ENCODE results near the gene RCBTB1. TPM values are rescaled to one million over a fixed set of nuclear protein-coding genes. Genes with fewer than 3 reads are reported as not detected.
"Not testable (repeated sequence)": the region's sequence is repeated elsewhere in the genome, so short reads cannot be mapped to it uniquely, and the experiment has no call there.

The RCBTB1 gene
- total RNA-seq, 2 experiments from 2014 or later, result 18.6 to 19.3 TPM

GRCh38 chr13:49569993-49570689 is 15.2 kb downstream of the RCBTB1 start:
- peaks cover 23% of the 10 kb centered on the region for H3K4me1 Mint-ChIP-seq (ENCODE audit: low read depth)
- DNase-seq, result no peak
- ATAC-seq, result peak; percentile 53
- ChIA-PET CTCF (interaction anchor here (1.0 to 1.1 kb wide), 2 partner anchors 9 to 16 kb away, joined by 4 read pairs; no protein-coding TSS in a partner anchor), POLR2A (interaction anchor here (0.9 to 1.8 kb wide), 2 partner anchors 15 to 74 kb away, joined by 3 to 5 read pairs; partner anchors contain the start of genes PHF11 and RCBTB1)
- no peak overlapping the region for H3K4me3 Mint-ChIP-seq
- H3K9me3 Mint-ChIP-seq (ENCODE audit: insufficient read depth), result no peaks in the 10 kb centered on the region
- H3K27me3 Mint-ChIP-seq (ENCODE audit: low read depth), result no peaks in the 10 kb centered on the region
- peaks cover 21% of the 10 kb centered on the region for H3K36me3 Mint-ChIP-seq (ENCODE audit: low read depth)
- peak overlapping the region; percentile 71 for H3K27ac Mint-ChIP-seq

GRCh38 chr13:49567491-49567890 is 17.9 kb downstream of the RCBTB1 start:
- H3K36me3 Mint-ChIP-seq (ENCODE audit: low read depth), result peaks cover 20% of the 10 kb centered on the region
- ATAC-seq (no peak), DNase-seq (no peak)
- no peaks in the 10 kb centered on the region for H3K27me3 Mint-ChIP-seq (ENCODE audit: low read depth)
- H3K9me3 Mint-ChIP-seq (ENCODE audit: insufficient read depth), result no peaks in the 10 kb centered on the region
- ChIA-PET CTCF (no interaction called here), POLR2A (no interaction called here)
- no peak overlapping the region for H3K4me3 Mint-ChIP-seq
- no peak overlapping the region for H3K27ac Mint-ChIP-seq
- peaks cover 23% of the 10 kb centered on the region for H3K4me1 Mint-ChIP-seq (ENCODE audit: low read depth)

DNA sequence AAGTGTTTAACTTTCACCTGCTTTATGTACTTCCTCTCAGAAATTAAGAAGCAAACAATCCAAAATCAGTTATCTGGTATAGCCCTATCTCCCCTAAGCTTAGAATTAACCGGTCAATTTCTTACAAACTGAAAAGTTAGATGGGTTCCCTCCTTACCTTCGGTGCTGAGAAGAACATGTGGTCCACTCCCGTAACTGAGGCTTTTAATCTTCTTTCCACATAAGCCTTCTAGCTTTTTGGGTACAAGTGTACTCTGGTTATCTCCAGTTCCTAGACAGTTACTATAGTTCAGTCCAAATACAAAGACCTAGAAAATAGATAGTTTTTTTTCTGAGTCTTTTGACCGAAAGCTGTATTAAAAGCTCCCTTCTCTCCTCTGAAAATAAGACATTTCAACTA is 18.9 kb downstream of the RCBTB1 start:
- peaks cover 21% of the 10 kb centered on the region for H3K36me3 Mint-ChIP-seq (ENCODE audit: low read depth)
- ChIA-PET CTCF (no interaction called here), POLR2A (no interaction called here)
- peaks cover 22% of the 10 kb centered on the region for H3K4me1 Mint-ChIP-seq (ENCODE audit: low read depth)
- H3K27ac Mint-ChIP-seq, result no peak overlapping the region
- no peaks in the 10 kb centered on the region for H3K9me3 Mint-ChIP-seq (ENCODE audit: insufficient read depth)
- no peaks in the 10 kb centered on the region for H3K27me3 Mint-ChIP-seq (ENCODE audit: low read depth)
- no peak for DNase-seq
- H3K4me3 Mint-ChIP-seq, result no peak overlapping the region
- no peak for ATAC-seq

GRCh38 chr13:49565461-49565860 is 19.9 kb downstream of the RCBTB1 start:
- CTCF ChIA-PET; DNase-seq; H3K27me3 Mint-ChIP-seq (ENCODE audit: low read depth); ATAC-seq; H3K27ac Mint-ChIP-seq; H3K9me3 Mint-ChIP-seq (ENCODE audit: insufficient read depth); H3K4me3 Mint-ChIP-seq: not testable (repeated sequence)
- H3K4me1 Mint-ChIP-seq (ENCODE audit: low read depth), result peaks cover 20% of the 10 kb centered on the region
- POLR2A ChIA-PET, result interaction anchor here (0.7 kb wide), 1 partner anchor 285 kb away, joined by 3 read pairs; no protein-coding TSS in a partner anchor
- peaks cover 31% of the 10 kb centered on the region for H3K36me3 Mint-ChIP-seq (ENCODE audit: low read depth)

DNA sequence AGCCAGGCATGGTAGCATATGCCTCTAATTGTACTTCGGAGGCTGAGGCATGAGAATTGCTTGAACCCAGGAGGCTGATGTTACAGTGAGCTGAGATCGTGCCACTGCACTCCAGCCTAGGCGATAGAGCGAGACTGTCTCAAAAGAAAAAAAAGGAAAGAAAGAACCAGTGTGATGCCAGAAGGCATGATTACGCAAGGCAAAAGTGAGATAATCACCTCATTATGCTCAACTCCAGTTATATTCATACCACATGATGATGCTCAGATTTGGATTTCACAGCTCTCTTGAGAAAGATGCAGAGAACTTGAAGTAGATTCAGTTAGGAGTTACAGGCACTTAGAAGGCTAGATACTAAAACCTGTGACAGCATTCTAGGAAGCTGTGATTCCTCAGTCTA is 21.8 kb downstream of the RCBTB1 start:
- DNase-seq (no peak), ATAC-seq (no peak)
- no peaks in the 10 kb centered on the region for H3K27me3 Mint-ChIP-seq (ENCODE audit: low read depth)
- CTCF ChIA-PET, result no interaction called here
- no peaks in the 10 kb centered on the region for H3K9me3 Mint-ChIP-seq (ENCODE audit: insufficient read depth)
- H3K4me3 Mint-ChIP-seq, result no peak overlapping the region
- H3K27ac Mint-ChIP-seq, result no peak overlapping the region
- POLR2A ChIA-PET, result no interaction called here
- peaks cover 11% of the 10 kb centered on the region for H3K4me1 Mint-ChIP-seq (ENCODE audit: low read depth)
- peaks cover 45% of the 10 kb centered on the region for H3K36me3 Mint-ChIP-seq (ENCODE audit: low read depth)

- CTCF ChIA-PET, result interaction anchor here (0.7 to 1.5 kb wide), 5 partner anchors 9 to 62 kb away, joined by 3 to 5 read pairs (median 4); no protein-coding TSS in a partner anchor
- no peak overlapping the region for H3K27ac Mint-ChIP-seq
These were observed 24.3 kb downstream of the RCBTB1 start for GRCh38 chr13:49561062-49561410.

GRCh38 chr13:49560270-49561061 is 24.9 kb downstream of the RCBTB1 start:
- Mint-ChIP-seq H3K9me3 (ENCODE audit: insufficient read depth) (no peaks in the 10 kb centered on the region), H3K36me3 (ENCODE audit: low read depth) (peaks cover 41% of the 10 kb centered on the region), H3K4me1 (ENCODE audit: low read depth) (peaks cover 11% of the 10 kb centered on the region), H3K27ac (no peak overlapping the region), H3K27me3 (ENCODE audit: low read depth) (no peaks in the 10 kb centered on the region), H3K4me3 (no peak overlapping the region)
- ChIA-PET CTCF (interaction anchor here (0.6 to 1.5 kb wide), 7 partner anchors 10 to 260 kb away, joined by 3 to 4 read pairs (median 4); no protein-coding TSS in a partner anchor), POLR2A (no interaction called here)
- peak; percentile 55 for ATAC-seq
- DNase-seq, result no peak

More at GRCh38 chr13:49561062-49561410, 24.3 kb downstream of the RCBTB1 start:
- DNase-seq (no peak), ATAC-seq (no peak)
- Mint-ChIP-seq H3K27me3 (ENCODE audit: low read depth) (no peaks in the 10 kb centered on the region), H3K4me3 (no peak overlapping the region), H3K9me3 (ENCODE audit: insufficient read depth) (no peaks in the 10 kb centered on the region), H3K36me3 (ENCODE audit: low read depth) (peaks cover 44% of the 10 kb centered on the region), H3K4me1 (ENCODE audit: low read depth) (peaks cover 11% of the 10 kb centered on the region)
- POLR2A ChIA-PET, result no interaction called here

GRCh38 chr13:49559006-49559405 is 26.4 kb downstream of the RCBTB1 start:
- H3K4me3 Mint-ChIP-seq, result no peak overlapping the region
- peaks cover 48% of the 10 kb centered on the region for H3K36me3 Mint-ChIP-seq (ENCODE audit: low read depth)
- POLR2A ChIA-PET, result no interaction called here
- H3K9me3 Mint-ChIP-seq (ENCODE audit: insufficient read depth), result no peaks in the 10 kb centered on the region
- peaks cover 11% of the 10 kb centered on the region for H3K4me1 Mint-ChIP-seq (ENCODE audit: low read depth)
- ATAC-seq (no peak), DNase-seq (no peak)
- H3K27ac Mint-ChIP-seq, result no peak overlapping the region
- no peaks in the 10 kb centered on the region for H3K27me3 Mint-ChIP-seq (ENCODE audit: low read depth)
- CTCF ChIA-PET, result no interaction called here

- no peak for DNase-seq
- no peaks in the 10 kb centered on the region for H3K9me3 Mint-ChIP-seq (ENCODE audit: insufficient read depth)
- CTCF ChIA-PET, result interaction anchor here (1.4 kb wide), 1 partner anchor 14 kb away, joined by 3 read pairs; no protein-coding TSS in a partner anchor
- H3K27ac Mint-ChIP-seq, result no peak overlapping the region
- no peak overlapping the region for H3K4me3 Mint-ChIP-seq
- POLR2A ChIA-PET, result no interaction called here
- H3K27me3 Mint-ChIP-seq (ENCODE audit: low read depth), result no peaks in the 10 kb centered on the region
- H3K36me3 Mint-ChIP-seq (ENCODE audit: low read depth), result peaks cover 31% of the 10 kb centered on the region
- no peak for ATAC-seq
- peaks cover 3% of the 10 kb centered on the region for H3K4me1 Mint-ChIP-seq (ENCODE audit: low read depth)
These were observed 31.0 kb downstream of the RCBTB1 start for GRCh38 chr13:49554387-49554786.

- Mint-ChIP-seq H3K27ac (no peak overlapping the region), H3K4me1 (ENCODE audit: low read depth) (peaks cover 3% of the 10 kb centered on the region), H3K27me3 (ENCODE audit: low read depth) (no peaks in the 10 kb centered on the region), H3K36me3 (ENCODE audit: low read depth) (peaks cover 26% of the 10 kb centered on the region), H3K9me3 (ENCODE audit: insufficient read depth) (no peaks in the 10 kb centered on the region), H3K4me3 (no peak overlapping the region)
- no peak for DNase-seq
- POLR2A ChIA-PET, result no interaction called here
- no peak for ATAC-seq
- CTCF ChIA-PET, result interaction anchor here (1.4 kb wide), 1 partner anchor 14 kb away, joined by 3 read pairs; no protein-coding TSS in a partner anchor
These were observed 31.5 kb downstream of the RCBTB1 start for GRCh38 chr13:49553888-49554287.

- no peaks in the 10 kb centered on the region for H3K9me3 Mint-ChIP-seq (ENCODE audit: insufficient read depth)
- no peaks in the 10 kb centered on the region for H3K27me3 Mint-ChIP-seq (ENCODE audit: low read depth)
- no peak for ATAC-seq
- no peak overlapping the region for H3K27ac Mint-ChIP-seq
- ChIA-PET POLR2A (no interaction called here), CTCF (interaction anchor here (1.1 kb wide), 1 partner anchor 12 kb away, joined by 3 read pairs; no protein-coding TSS in a partner anchor)
- DNase-seq, result no peak
- H3K36me3 Mint-ChIP-seq (ENCODE audit: low read depth), result peaks cover 23% of the 10 kb centered on the region
- H3K4me1 Mint-ChIP-seq (ENCODE audit: low read depth), result peaks cover 3% of the 10 kb centered on the region
- no peak overlapping the region for H3K4me3 Mint-ChIP-seq
These were observed 34.3 kb downstream of the RCBTB1 start for GRCh38 chr13:49550942-49551644.

Measured in activated CD8-positive, alpha-beta T cell treated with anti-CD3 and anti-CD28 coated beads, Interleukin-2, amount 10 ng/mL, durations not matched to agents 7 days and 5 days (primary cell).